ENCODE data around the gene PADI4.
"Not testable (repeated sequence)": the region's sequence is repeated elsewhere in the genome, so short reads cannot be mapped to it uniquely, and the experiment has no call there.

DNA sequence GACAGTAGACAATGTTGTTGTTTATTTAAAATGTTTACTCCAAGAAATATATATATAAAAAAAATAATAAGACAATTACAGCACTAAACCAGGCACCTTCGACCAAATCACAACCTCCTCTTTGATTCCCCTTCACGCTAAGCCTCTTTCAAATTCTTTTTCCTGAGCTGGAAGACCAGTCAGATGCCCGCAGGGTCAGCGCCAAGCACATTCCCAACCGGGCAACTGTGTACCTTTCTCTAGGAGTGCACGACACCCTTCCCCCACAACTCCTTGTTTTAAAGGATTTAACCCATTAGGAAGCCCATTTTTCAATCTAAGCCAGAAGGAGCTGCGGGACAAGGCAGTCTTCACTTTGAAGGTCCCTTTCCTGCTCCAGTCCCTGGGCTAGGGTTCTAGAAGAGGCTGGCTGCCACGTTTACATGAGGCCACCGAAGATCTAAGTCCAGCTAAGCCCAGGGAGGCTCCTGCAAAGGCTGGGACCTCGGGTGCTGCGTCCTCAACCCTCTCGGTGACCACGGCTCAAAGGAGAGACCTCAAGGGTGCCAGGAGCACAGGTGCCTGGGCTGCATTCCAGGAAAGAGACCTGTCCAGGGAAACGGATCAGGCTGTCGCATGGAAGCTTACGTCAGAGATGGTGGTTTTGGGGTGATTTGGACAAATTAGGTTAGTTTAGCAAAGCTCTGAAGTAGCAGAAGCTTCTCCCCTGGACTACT, 98.9 kb downstream of the PADI4 start:
- not testable (repeated sequence) for TF ChIP-seq POLR2A, EP300, POLR2AphosphoS5 (IDR thresholded peaks at IDR 0.05)
- TF ChIP-seq, protein P1, sequence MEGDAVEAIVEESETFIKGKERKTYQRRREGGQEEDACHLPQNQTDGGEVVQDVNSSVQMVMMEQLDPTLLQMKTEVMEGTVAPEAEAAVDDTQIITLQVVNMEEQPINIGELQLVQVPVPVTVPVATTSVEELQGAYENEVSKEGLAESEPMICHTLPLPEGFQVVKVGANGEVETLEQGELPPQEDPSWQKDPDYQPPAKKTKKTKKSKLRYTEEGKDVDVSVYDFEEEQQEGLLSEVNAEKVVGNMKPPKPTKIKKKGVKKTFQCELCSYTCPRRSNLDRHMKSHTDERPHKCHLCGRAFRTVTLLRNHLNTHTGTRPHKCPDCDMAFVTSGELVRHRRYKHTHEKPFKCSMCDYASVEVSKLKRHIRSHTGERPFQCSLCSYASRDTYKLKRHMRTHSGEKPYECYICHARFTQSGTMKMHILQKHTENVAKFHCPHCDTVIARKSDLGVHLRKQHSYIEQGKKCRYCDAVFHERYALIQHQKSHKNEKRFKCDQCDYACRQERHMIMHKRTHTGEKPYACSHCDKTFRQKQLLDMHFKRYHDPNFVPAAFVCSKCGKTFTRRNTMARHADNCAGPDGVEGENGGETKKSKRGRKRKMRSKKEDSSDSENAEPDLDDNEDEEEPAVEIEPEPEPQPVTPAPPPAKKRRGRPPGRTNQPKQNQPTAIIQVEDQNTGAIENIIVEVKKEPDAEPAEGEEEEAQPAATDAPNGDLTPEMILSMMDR (IDR thresholded peaks at IDR 0.05) = not testable (repeated sequence)
